GM11168 (cell line): Measurements from ENCODE around the gene ZNF354C.

Source experiments
- in situ Hi-C: fragments of 300-500 bp; cut with MboI; formaldehyde crosslinking; loops from one replicate; pipeline ENCODE4 v1.12.0; 2022; ENCODE audit warnings: low sequenced_read_pairs; ENCODE audit not compliant: unreplicated experiment

The ZNF354C gene

GRCh38 chr5:179126506-179126991, 66.4 kb downstream of the ZNF354C start:
- in situ Hi-C loops, result no loop called here

DNA sequence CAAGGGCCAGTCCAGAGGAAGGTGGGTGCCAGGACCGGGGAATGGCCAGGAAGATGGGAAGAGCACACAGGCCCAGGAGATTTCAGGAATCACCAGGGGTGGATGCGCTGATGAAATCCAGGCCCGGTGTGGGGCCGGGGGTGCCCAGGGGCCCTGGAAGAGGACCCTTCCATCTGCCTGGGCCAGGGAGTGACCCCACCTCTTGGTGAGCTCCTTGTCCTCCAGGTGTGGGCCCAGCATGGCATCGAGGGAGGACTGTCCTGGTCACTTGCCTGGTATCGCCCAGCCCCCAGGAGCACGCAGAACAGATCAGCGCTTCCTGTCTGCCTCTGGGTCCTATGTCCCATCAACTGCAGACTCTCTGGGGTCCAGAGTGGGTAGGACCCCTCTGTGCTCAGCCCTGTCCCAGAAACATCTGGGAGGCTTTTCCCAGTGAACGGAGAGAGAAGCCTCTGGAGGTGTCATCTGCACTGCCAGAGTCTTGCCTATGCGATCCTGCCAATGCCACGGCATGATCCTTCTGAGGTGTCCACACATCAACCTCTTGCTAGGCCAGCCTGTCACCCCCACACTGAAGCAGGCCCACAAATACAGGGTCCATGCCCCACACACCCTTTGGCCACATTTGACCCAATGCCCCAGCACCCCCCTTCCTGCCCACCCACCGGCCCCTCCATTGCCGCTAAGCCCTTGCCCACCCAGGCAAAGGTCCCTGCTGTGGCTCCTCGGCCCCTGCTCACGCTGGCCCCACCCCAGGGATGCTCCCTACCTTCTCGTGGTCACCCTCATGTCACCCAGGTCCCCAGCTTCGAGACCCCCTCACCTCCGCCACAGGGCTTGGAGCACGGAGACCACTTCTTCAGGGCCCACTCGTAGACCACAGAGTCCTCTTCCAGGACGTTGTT, 67.2 kb downstream of the ZNF354C start:
- in situ Hi-C loops, result no loop called here

GRCh38 chr5:179128041-179128365, 67.8 kb downstream of the ZNF354C start:
- in situ Hi-C loops, result no loop called here

- in situ Hi-C loops, result no loop called here
Observed at GRCh38 chr5:179128976-179129375, 68.8 kb downstream of the ZNF354C start.

DNA sequence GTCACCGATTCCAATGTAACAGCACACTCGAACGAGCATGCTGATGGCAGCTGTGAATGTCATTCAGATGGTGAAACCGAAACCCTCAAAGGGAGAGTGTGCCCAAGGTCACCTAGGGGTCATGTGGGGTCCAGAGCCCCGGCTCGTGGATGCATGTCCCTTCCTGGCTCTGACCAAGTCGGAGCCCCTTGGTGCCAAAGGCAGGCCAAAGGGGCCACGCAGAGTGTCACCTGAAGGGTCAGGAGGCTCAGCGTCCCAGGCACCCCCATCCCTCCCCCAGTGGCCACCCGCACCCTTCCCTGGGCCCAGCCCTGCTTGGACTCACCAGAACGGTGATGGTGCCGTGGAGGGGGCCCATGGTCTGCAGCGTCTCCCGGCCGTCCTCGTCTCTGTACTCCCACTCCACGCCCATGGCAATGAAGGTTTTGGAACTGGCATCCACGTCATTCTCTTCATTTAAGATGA, 69.5 kb downstream of the ZNF354C start:
- in situ Hi-C loops, result no loop called here

DNA sequence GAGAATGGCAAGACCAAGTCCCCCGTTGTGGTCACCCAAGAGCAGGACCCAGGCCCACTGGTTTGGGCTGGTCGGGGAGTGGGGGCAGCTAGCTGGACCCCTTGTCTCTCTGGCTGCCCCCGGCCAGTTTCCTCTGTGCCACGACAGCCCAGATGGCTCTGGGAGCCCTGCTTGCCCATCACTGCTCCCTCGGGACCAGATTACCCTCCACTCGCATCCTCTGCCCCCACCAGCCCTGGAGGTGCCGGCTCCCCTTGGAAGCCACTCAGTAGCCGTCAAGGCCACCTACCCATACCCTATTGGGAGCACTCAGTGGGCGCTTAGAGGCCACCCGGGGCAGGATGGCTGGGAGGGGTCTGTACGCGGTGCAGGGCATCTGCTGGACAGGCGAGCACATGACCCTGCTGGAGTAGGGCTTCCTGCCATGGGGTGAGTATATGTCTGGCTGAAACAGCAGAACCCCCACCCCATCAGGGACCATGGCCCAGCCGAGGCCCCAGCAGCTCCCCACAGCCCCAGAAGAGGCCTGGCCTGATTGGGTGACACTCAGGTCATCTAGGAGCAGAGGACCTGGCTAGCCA, 70.0 kb downstream of the ZNF354C start:
- in situ Hi-C loops, result no loop called here

DNA sequence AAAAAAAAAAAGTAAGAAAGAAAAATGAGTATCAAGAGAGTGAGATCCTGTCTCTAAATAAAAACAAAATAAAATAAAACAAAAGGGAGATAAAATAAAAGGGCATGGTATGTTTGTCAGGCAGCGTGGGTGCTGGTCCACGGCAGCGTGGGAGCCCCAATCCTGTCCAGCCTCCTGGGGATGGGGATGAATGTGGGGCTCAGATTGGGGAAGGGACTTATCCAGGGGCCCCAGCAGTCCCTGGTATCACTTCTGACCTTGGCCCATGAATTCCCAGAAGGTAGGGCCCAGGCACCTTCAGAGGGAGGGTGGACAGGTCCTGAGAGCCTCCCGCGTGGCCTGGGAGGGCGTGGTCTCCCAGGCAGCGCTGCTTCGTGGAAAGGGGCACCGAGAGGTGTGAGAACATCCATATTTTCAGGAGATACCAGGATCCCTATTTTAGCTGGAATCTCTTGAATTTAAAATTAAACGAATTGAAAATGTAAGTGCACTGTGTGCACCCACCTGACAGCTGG, 71.2 kb downstream of the ZNF354C start:
- in situ Hi-C loops, result no loop called here

GRCh38 chr5:179131886-179132585, 71.9 kb downstream of the ZNF354C start:
- in situ Hi-C loops, result no loop called here

- in situ Hi-C loops, result no loop called here
Observed at GRCh38 chr5:179132586-179133355, 72.6 kb downstream of the ZNF354C start.
